H1 (cell line): ENCODE measurements around the gene MSH5. TPM values are rescaled to one million over a fixed set of nuclear protein-coding genes. Genes with fewer than 3 reads are reported as not detected.
A peak's percentile ranks its signal among the peaks of the same experiment; 100 is the strongest.

Experiments
- CTCF ChIA-PET: fragments of 300-600 bp; sonication (Branson Sonifier 250); formaldehyde crosslinking; loops from one replicate; lab custom pipeline; 2021; ENCODE audit not compliant: partially characterized antibody; lab: Charles Lee
- POLR2A ChIA-PET: fragments of 300-600 bp; sonication (Branson Sonifier 250); formaldehyde crosslinking; loops from one replicate; lab custom pipeline; 2021; ENCODE audit warnings: inconsistent platforms; ENCODE audit not compliant: partially characterized antibody; lab: Charles Lee
- DNase-seq, 2 experiments: peaks; one replicate each; pipeline versions ENCODE4 v3.0.0 to v3.0.0-alpha.2; 2010 to 2022; ENCODE audit warnings: low spot score in 2 of 2, low read depth in 1 of 2, mixed read lengths in 1 of 2
- FAIRE-seq: peaks from 2 replicates; lab custom pipeline; 2011; peaks lifted over from hg19 to GRCh38; lab: Jason Lieb, UNC
- H2AFZ ChIP-seq: 2 replicates; pipeline ENCODE4 v1.8.1; 2012; ENCODE audit warnings: low read length, inconsistent platforms
- H2AK5ac ChIP-seq: 2 replicates; pipeline ENCODE4 v1.6.1; 2013; ENCODE audit warnings: low read depth, low read length
- H2BK120ac ChIP-seq: replicated peaks from 2 replicates; pipeline ENCODE3; 2013; ENCODE audit warnings: low read depth, low read length, inconsistent platforms
- H2BK12ac ChIP-seq: 2 replicates; pipeline ENCODE4 v1.6.1; 2013; ENCODE audit warnings: low read depth, low read length
- H2BK15ac ChIP-seq: 2 replicates; pipeline ENCODE4 v1.6.1; 2013; ENCODE audit warnings: low read length
- H2BK20ac ChIP-seq: 2 replicates; pipeline ENCODE4 v1.6.1; 2013; ENCODE audit warnings: low read length
- H2BK5ac ChIP-seq: 2 replicates; pipeline ENCODE4 v1.6.1; 2013; ENCODE audit warnings: low read depth, low read length
- H3K14ac ChIP-seq: 2 replicates; pipeline ENCODE4 v1.6.1; 2013; ENCODE audit warnings: inconsistent platforms; ENCODE audit not compliant: insufficient read length
- H3K18ac ChIP-seq: 2 replicates; pipeline ENCODE4 v1.6.1; 2013; ENCODE audit warnings: low read length; ENCODE audit errors: extremely low read depth
- H3K23ac ChIP-seq: 2 replicates; pipeline ENCODE4 v1.6.1; 2013; ENCODE audit warnings: inconsistent platforms; ENCODE audit not compliant: insufficient read length
- H3K23me2 ChIP-seq: 2 replicates; pipeline ENCODE4 v1.6.1; 2013; ENCODE audit warnings: low read depth, low read length
- H3K27ac ChIP-seq: 2 replicates; pipeline ENCODE4 v1.6.1; 2011; ENCODE audit warnings: low read depth, low read length, inconsistent platforms
- H3K27me3 ChIP-seq, 4 experiments: replicated peaks in 1 of 4; 1 replicate in 1 of 4; 2 replicates in 3 of 4; pipeline versions ENCODE4 v1.6.1 to v1.8.1; 2011 to 2013; ENCODE audit warnings: low read length in 3 of 4, mild to moderate bottlenecking in 3 of 4, inconsistent platforms in 2 of 4, mixed read lengths in 2 of 4, moderate library complexity in 1 of 4; ENCODE audit not compliant: control insufficient read depth in 3 of 4, insufficient read depth in 3 of 4; ENCODE audit errors: extremely low read depth in 1 of 4
- H3K36me3 ChIP-seq, 4 experiments: 2 replicates each; pipeline versions ENCODE4 v1.6.1 to v1.8.1; 2011 to 2013; ENCODE audit warnings: mild to moderate bottlenecking in 4 of 4, low read length in 3 of 4, moderate library complexity in 2 of 4, control low read depth in 1 of 4, inconsistent platforms in 1 of 4; ENCODE audit not compliant: insufficient read depth in 4 of 4, control insufficient read depth in 2 of 4
- H3K4ac ChIP-seq: replicated peaks from 2 replicates; pipeline ENCODE3; 2013; ENCODE audit warnings: low read length, low read depth, mixed read lengths, inconsistent platforms; ENCODE audit not compliant: insufficient read length
- H3K4me1 ChIP-seq, 4 experiments: replicated peaks in 1 of 4; 1 replicate in 1 of 4; 2 replicates in 3 of 4; pipeline versions ENCODE4 v1.6.1 to v1.8.1; 2011 to 2013; ENCODE audit warnings: low read length in 3 of 4, inconsistent platforms in 2 of 4, mixed read lengths in 1 of 4; ENCODE audit not compliant: insufficient read depth in 4 of 4, control insufficient read depth in 3 of 4
- H3K4me2 ChIP-seq, 2 experiments: 2 replicates each; pipeline versions ENCODE4 v1.6.1 to v1.8.1; 2011 to 2013; ENCODE audit warnings: low read depth in 2 of 2, low read length in 2 of 2, control low read depth in 1 of 2, inconsistent platforms in 1 of 2, mild to moderate bottlenecking in 1 of 2; ENCODE audit not compliant: insufficient read depth in 1 of 2
- H3K4me3 ChIP-seq, 4 experiments: fragments of 200-600, 300-600 bp in 1 of 4; sonication (generic), shearing (Covaris generic), sonication (Bioruptor Twin) in 1 of 4; 2 replicates each; pipeline versions ENCODE4 v1.5.1 to v1.8.1; 2011 to 2016; ENCODE audit warnings: low read length in 4 of 4, low read depth in 3 of 4, control low read depth in 2 of 4, inconsistent platforms in 2 of 4, mild to moderate bottlenecking in 2 of 4, mixed read lengths in 1 of 4, moderate library complexity in 1 of 4; ENCODE audit not compliant: insufficient read depth in 2 of 4; ENCODE audit errors: extremely low read depth in 1 of 4
- H3K56ac ChIP-seq: replicated peaks from 2 replicates; pipeline ENCODE3; 2013; ENCODE audit warnings: low read depth, mild to moderate bottlenecking, mixed read lengths, low read length, inconsistent platforms; ENCODE audit not compliant: insufficient read length
- H3K79me1 ChIP-seq: 2 replicates; pipeline ENCODE4 v1.6.1; 2013; ENCODE audit warnings: low read depth, low read length, control low read depth
- H3K79me2 ChIP-seq, 2 experiments: 2 replicates each; pipeline versions ENCODE4 v1.6.1 to v1.8.1; 2012 to 2013; ENCODE audit warnings: low read length in 2 of 2, mild to moderate bottlenecking in 2 of 2, inconsistent platforms in 1 of 2; ENCODE audit not compliant: insufficient read depth in 2 of 2, control insufficient read depth in 1 of 2
- H3K9ac ChIP-seq, 4 experiments: replicated peaks in 1 of 4; 1 replicate in 1 of 4; 2 replicates in 3 of 4; pipeline versions ENCODE4 v1.6.1 to v1.8.1; 2011 to 2013; ENCODE audit warnings: low read depth in 3 of 4, low read length in 3 of 4, control low read depth in 2 of 4, mild to moderate bottlenecking in 2 of 4, moderate library complexity in 2 of 4, inconsistent platforms in 1 of 4; ENCODE audit errors: extremely low read depth in 1 of 4
- H3K9me3 ChIP-seq, 2 experiments: 2 replicates each; pipeline versions ENCODE4 v1.6.1 to v1.8.1; 2012 to 2013; ENCODE audit warnings: mild to moderate bottlenecking in 2 of 2, moderate library complexity in 2 of 2, control low read depth in 1 of 2, inconsistent platforms in 1 of 2, low read depth in 1 of 2, low read length in 1 of 2, mixed read lengths in 1 of 2; ENCODE audit not compliant: insufficient read depth in 2 of 2
- H4K20me1 ChIP-seq, 2 experiments: replicated peaks in 1 of 2; 2 replicates each; pipeline versions ENCODE3 to v1.8.1; 2011 to 2013; ENCODE audit warnings: inconsistent platforms in 2 of 2, low read length in 2 of 2, mild to moderate bottlenecking in 1 of 2; ENCODE audit not compliant: insufficient read depth in 2 of 2, control insufficient read depth in 1 of 2
- H4K5ac ChIP-seq: 2 replicates; pipeline ENCODE4 v1.6.1; 2013; ENCODE audit warnings: low read length, low read depth, mixed read lengths, inconsistent platforms; ENCODE audit not compliant: insufficient read length
- H4K8ac ChIP-seq: 2 replicates; pipeline ENCODE4 v1.8.0; 2013; ENCODE audit warnings: mild to moderate bottlenecking, moderate library complexity, low read length, inconsistent platforms; ENCODE audit not compliant: insufficient read depth; ENCODE audit errors: extremely low read depth
- H4K91ac ChIP-seq: replicated peaks from 2 replicates; pipeline ENCODE3; 2013; ENCODE audit warnings: low read length, mixed read lengths, inconsistent platforms; ENCODE audit not compliant: insufficient read length
- ASH2L ChIP-seq: fragments of 200-600, 300-600 bp; sonication (generic); IDR thresholded peaks from one replicate; pipeline ENCODE4 v1.7.1; 2017; ENCODE audit warnings: low read length
- CBX5 ChIP-seq: fragments of 300-800, 300-1000 bp; sonication (generic); IDR thresholded peaks from 2 replicates; pipeline ENCODE4 v1.7.1; 2016; ENCODE audit warnings: antibody characterized with exemption, low read length, low read depth
- CBX8 ChIP-seq: fragments of 300-800, 300-1000 bp; sonication (generic); IDR thresholded peaks from 2 replicates; pipeline ENCODE4 v1.7.1; 2016; ENCODE audit warnings: low read depth, low read length, borderline replicate concordance
- CREB1 ChIP-seq: IDR thresholded peaks from 2 replicates; pipeline ENCODE4 v1.6.1; 2012; ENCODE audit warnings: inconsistent platforms
- EP300 ChIP-seq, 2 experiments: IDR thresholded peaks; 1 replicate in 1 of 2; 2 replicates in 1 of 2; pipeline ENCODE4 v1.6.1; 2011 to 2012; ENCODE audit warnings: low read depth in 2 of 2, low read length in 2 of 2, mild to moderate bottlenecking in 2 of 2, borderline replicate concordance in 1 of 2, inconsistent platforms in 1 of 2, moderate library complexity in 1 of 2
- FOSL1 ChIP-seq: IDR thresholded peaks from 2 replicates; pipeline ENCODE4 v1.6.1; 2011; ENCODE audit warnings: mild to moderate bottlenecking, low read depth, low read length, moderate library complexity; ENCODE audit not compliant: insufficient read depth
- GTF2F1 ChIP-seq: IDR thresholded peaks from 2 replicates; pipeline ENCODE4 v1.6.1; 2012; ENCODE audit warnings: low read depth, low read length, improper control_type of control experiment, borderline replicate concordance
- PHF8 ChIP-seq: fragments of 200-600 bp; sonication (generic); conservative IDR thresholded peaks from 2 replicates; pipeline ENCODE4 v1.7.1; 2012; ENCODE audit warnings: low read depth, mild to moderate bottlenecking, inconsistent platforms, low read length, moderate library complexity
- SAP30 ChIP-seq: fragments of 300-600 bp; sonication (generic); IDR thresholded peaks from 2 replicates; pipeline ENCODE4 v1.7.1; 2012; ENCODE audit warnings: low read length, moderate library complexity, mild to moderate bottlenecking, inconsistent platforms; ENCODE audit not compliant: insufficient read depth, insufficient replicate concordance
- TAF1 ChIP-seq: IDR thresholded peaks from 2 replicates; pipeline ENCODE4 v1.6.1; 2011; ENCODE audit warnings: mild to moderate bottlenecking, low read depth, low read length
- WGBS, 2 experiments: shearing (Covaris generic) in 1 of 2; methylation state at CpG; one replicate each; pipeline versions ENCODE4 v1.1.6 to v1.1.7; 2013 to 2015; ENCODE audit warnings: low lambda C conversion rate in 2 of 2, mixed read lengths in 2 of 2, inconsistent platforms in 1 of 2, low coverage in 1 of 2, missing lambda C conversion rate in 1 of 2; ENCODE audit not compliant: insufficient replicate concordance in 2 of 2, insufficient coverage in 1 of 2, insufficient read length in 1 of 2; ENCODE audit errors: extremely low coverage in 1 of 2, missing lambda C conversion rate in 1 of 2; 5-methylcytosine and 5-hydroxymethylcytosine counted together
- polyA plus RNA-seq, 7 experiments: library from polyadenylated mRNA; depleted of rRNA in 3 of 7; stranded (reverse) in 5 of 7; unstranded in 2 of 7; fragments of >200 nt in 5 of 7; fragments of 200-250 nt in 2 of 7; gene quantifications; 1 replicate in 5 of 7; 2 replicates in 1 of 7; 4 replicates in 1 of 7; pipeline versions ENCODE4 v1.2.1 to v1.2.3, GENCODE V29; 2011 to 2013; ENCODE audit warnings: missing spikeins in 2 of 7, mixed read lengths in 2 of 7
- total RNA-seq: library from RNA; stranded (reverse); fragmentation: NEBNext Ultra II Directional; extraction: Animal tissue kit (Norgen Biotek cat#: 25700); gene quantifications from 2 replicates; pipeline ENCODE4 v1.2.1, GENCODE V29; 2021

The MSH5 gene
- total and polyA plus RNA-seq, 2 of the 8 experiments (the other 6 are each of a cell fraction or from before 2014, with no cell fraction given): 25.3 to 26.5 TPM

- CTCF ChIA-PET: interaction anchor here (0.5 to 5.7 kb wide), 19 partner anchors 8 to 1840 kb away, joined by 3 to 39 read pairs (median 4); partner anchors contain the start of genes BAG6, C6orf47, DDAH2 and LSM2
- H3K27ac ChIP-seq: 0 out of 2 replicates have a peak within 1 kb of the TSS, but pooled peaks have one; percentile 0
- TF ChIP-seq TAF1: no peak
- TF ChIP-seq CREB1: no peak
- TF ChIP-seq CBX5: no peak
- TF ChIP-seq EP300 (IDR thresholded peaks at IDR 0.05; ENCODE audit: borderline replicate concordance in 1 of 2, low read depth in 2 of 2, low read length in 2 of 2): no peak
- TF ChIP-seq PHF8: no peak
- no peak for TF ChIP-seq GTF2F1
- TF ChIP-seq SAP30: no peak
- no peak for TF ChIP-seq FOSL1
- no peak for TF ChIP-seq ASH2L
- no peak for TF ChIP-seq CBX8
Observed at GRCh38 chr6:31715022-31715958, 24.5 kb upstream of the MSH5 start, which contains the start of gene LY6G6D. Gene LY6G6D (plus strand): TSS chr6:31715348. CDS start chr6:31715356, 8 bp downstream.

More at GRCh38 chr6:31715022-31715958, 24.5 kb upstream of the MSH5 start, which contains the start of gene LY6G6D:
- H3K36me3 ChIP-seq: no peaks in the 10 kb centered on the region
- H3K4me3 ChIP-seq: peak within 1 kb of the TSS in 1 of 4 experiments; percentile 15; a peak in 3 of 8 replicates
- no peaks in the 10 kb centered on the region for H3K79me1 ChIP-seq
- H3K14ac ChIP-seq: no peak within 1 kb of the TSS
- H3K79me2 ChIP-seq: no peaks in the 10 kb centered on the region
- 81% methylated on average over 15 of the region's 16 CpGs; no CpG with 5 or more reads in 1 of the 2 experiments for WGBS, 2 experiments
- no peaks in the 10 kb centered on the region for H3K9me3 ChIP-seq
- H2BK12ac ChIP-seq: no peak within 1 kb of the TSS
- H2BK20ac ChIP-seq: peak within 1 kb of the TSS; percentile 80; the same call in 1 of the 2 replicates
- peak within 1 kb of the TSS; percentile 81 for H3K18ac ChIP-seq
- no peak within 1 kb of the TSS for H2AK5ac ChIP-seq
- H4K8ac ChIP-seq: peak within 1 kb of the TSS; percentile 70; the same call in 1 of the 2 replicates
- peaks cover 3% of the 10 kb centered on the region; the same call in 1 of the 2 replicates for H3K23me2 ChIP-seq
- H3K23ac ChIP-seq: no peak within 1 kb of the TSS
- H3K4me1 ChIP-seq: peaks cover 11 to 32% (median 27%) of the 10 kb centered on the region in 4 experiments
- H2BK5ac ChIP-seq: peak within 1 kb of the TSS; percentile 55; the same call in 1 of the 2 replicates
- H2AFZ ChIP-seq: peak within 1 kb of the TSS; percentile 94
- no peaks in the 10 kb centered on the region; a peak in 1 of 7 replicates for H3K27me3 ChIP-seq
- POLR2A ChIA-PET: interaction anchor here (0.5 to 4.7 kb wide), 16 partner anchors 9 to 158 kb away, joined by 3 to 36 read pairs (median 4); partner anchors contain the start of genes ABHD16A, C6orf47, CSNK2B and DDAH2
- FAIRE-seq (no peak), DNase-seq (no peak)
- H4K5ac ChIP-seq: peak within 1 kb of the TSS; percentile 38
- no peak within 1 kb of the TSS for H2BK120ac ChIP-seq
- peak within 1 kb of the TSS; percentile 19 for H3K4ac ChIP-seq
- H3K4me2 ChIP-seq: peak within 1 kb of the TSS; percentile 51 to 52; a peak in 3 of 4 replicates
- no peak within 1 kb of the TSS for H3K9ac ChIP-seq
- H2BK15ac ChIP-seq: peak within 1 kb of the TSS; percentile 95; the same call in 1 of the 2 replicates
- H4K91ac ChIP-seq: peak within 1 kb of the TSS; percentile 44
- H4K20me1 ChIP-seq: no peaks in the 10 kb centered on the region
- H3K56ac ChIP-seq: no peak within 1 kb of the TSS
